Prostate gland (tissue), 2 donors: Measurements from ENCODE around the gene STOML1. TPM values are rescaled to one million over a fixed set of nuclear protein-coding genes. Genes with fewer than 3 reads are reported as not detected.
A peak's percentile ranks its signal among the peaks of the same experiment; 100 is the strongest.

Source experiments
- DNase-seq: peaks from one replicate; pipeline ENCODE4 v3.0.0-alpha.2; 2019; ENCODE audit warnings: low spot score
- H3K27ac ChIP-seq, 2 donors: fragments of 200-600 bp; sonication (generic); 2 replicates each; pipeline ENCODE4 v1.5.1; 2017 to 2019
- H3K27me3 ChIP-seq: fragments of 200-600 bp; sonication (generic); replicated peaks from 2 replicates; pipeline ENCODE4 v1.5.1; 2019; ENCODE audit not compliant: insufficient read depth
- H3K36me3 ChIP-seq, 2 donors: fragments of 200-600 bp; sonication (generic); 1 replicate in 1 of 2; 2 replicates in 1 of 2; pipeline versions ENCODE4 v1.5.1 to v1.8.1; 2017 to 2019
- H3K4me1 ChIP-seq: fragments of 200-600 bp; sonication (generic); replicated peaks from 2 replicates; pipeline ENCODE4 v1.5.1; 2019
- H3K4me3 ChIP-seq, 2 donors: fragments of 200-600 bp; sonication (generic); 2 replicates each; pipeline ENCODE4 v1.5.1; 2017 to 2019
- H3K9me3 ChIP-seq: fragments of 200-600 bp; sonication (generic); 2 replicates; pipeline ENCODE4 v1.5.1; 2017
- CTCF ChIP-seq, 4 experiments: fragments of 200-600 bp in 2 of 4; fragments of 450-650 bp in 2 of 4; sonication (generic) in 2 of 4; IDR thresholded peaks; 1 replicate in 3 of 4; 2 replicates in 1 of 4; pipeline ENCODE4 v1.5.1; 2016 to 2019; ENCODE audit warnings: antibody characterized with exemption in 4 of 4, mild to moderate bottlenecking in 2 of 4, moderate library complexity in 2 of 4
- POLR2A ChIP-seq: fragments of 450-650 bp; IDR thresholded peaks from one replicate; pipeline ENCODE4 v1.6.1; 2016; ENCODE audit warnings: antibody characterized with exemption, mild to moderate bottlenecking
- POLR2AphosphoS5 ChIP-seq: sonication (generic); formaldehyde crosslinking; IDR thresholded peaks from one replicate; pipeline ENCODE4 v1.6.1; 2017; ENCODE audit warnings: antibody characterized with exemption
- WGBS: methylation state at CpG from one replicate; pipeline ENCODE4 v1.1.5; 2018; 5-methylcytosine and 5-hydroxymethylcytosine counted together
- intact Hi-C: fragments of 100-400 bp; cut with DNase I; formaldehyde crosslinking; loops from one replicate; pipeline ENCODE4 v1.14.2; 2022
- total RNA-seq, 2 donors: library from RNA; depleted of rRNA; stranded (reverse); fragments of >200 nt; gene quantifications; one replicate each; pipeline ENCODE4 v1.1.0, GENCODE V29; 2016

The STOML1 gene
- total RNA-seq, 2 donors from 2014 or later: 15.6 to 26.8 TPM

- WGBS: under 1% methylated on average over 27 of the region's 27 CpGs
- intact Hi-C loops: loop anchor here (10.0 kb wide), 1 partner anchor 620 kb away; the partner anchor contains the start of gene CLK3
Observed at GRCh38 chr15:73994413-73994883, 2.4 kb upstream of the STOML1 start, which contains the start of gene PML. Gene PML (plus strand): TSS chr15:73994716. CDS start chr15:73994813, 97 bp downstream.

GRCh38 chr15:73993211-73993994, 1.3 kb upstream of the STOML1 start:
- peak overlapping the region in 1 of 2 donors; percentile 90 for H3K27ac ChIP-seq
- 87% methylated on average over 10 of the region's 10 CpGs for WGBS
- no peak for TF ChIP-seq POLR2A
- TF ChIP-seq POLR2AphosphoS5: no peak
- no peak for TF ChIP-seq CTCF (IDR thresholded peaks at IDR 0.05)
- H3K27me3 ChIP-seq: no peaks in the 10 kb centered on the region
- no peaks in the 10 kb centered on the region for H3K36me3 ChIP-seq
- no peak for DNase-seq
- peak overlapping the region in 1 of 2 donors; percentile 73 for H3K4me3 ChIP-seq
- intact Hi-C loops: loop anchor here (10.0 kb wide), 1 partner anchor 621 kb away; the partner anchor contains the start of gene CLK3
- no peaks in the 10 kb centered on the region for H3K9me3 ChIP-seq
- peaks cover 4% of the 10 kb centered on the region for H3K4me1 ChIP-seq

More at GRCh38 chr15:73994413-73994883, 2.4 kb upstream of the STOML1 start, which contains the start of gene PML:
- Histone ChIP-seq H3K4me3 (peak within 1 kb of the TSS; percentile 73), H3K9me3 (no peaks in the 10 kb centered on the region), H3K27ac (peak within 1 kb of the TSS; percentile 90 to 95), H3K4me1 (peaks cover 4% of the 10 kb centered on the region), H3K36me3 (no peaks in the 10 kb centered on the region), H3K27me3 (no peaks in the 10 kb centered on the region)
- peak; percentile 96 for DNase-seq
- TF ChIP-seq CTCF (IDR thresholded peaks at IDR 0.05) (peak in 2 of 4 experiments; percentile 24 to 38), POLR2AphosphoS5 (peak; percentile 95), POLR2A (peak; percentile 89)

GRCh38 chr15:73992594-73992898, 451 bp upstream of the STOML1 start:
- intact Hi-C loops: loop anchor here (10.0 kb wide), 1 partner anchor 622 kb away; the partner anchor contains the start of gene CLK3
- peaks cover 4% of the 10 kb centered on the region for H3K4me1 ChIP-seq

GRCh38 chr15:73991260-73991659, 835 bp downstream of the STOML1 start:
- DNase-seq: no peak
- 46% methylated on average over 5 of the region's 5 CpGs for WGBS
- Histone ChIP-seq H3K4me1 (peaks cover 4% of the 10 kb centered on the region), H3K36me3 (no peaks in the 10 kb centered on the region), H3K4me3 (peak overlapping the region; percentile 68 to 70), H3K9me3 (no peaks in the 10 kb centered on the region), H3K27ac (peak overlapping the region; percentile 72 to 74), H3K27me3 (no peaks in the 10 kb centered on the region)
- intact Hi-C loops: loop anchor here (10.0 kb wide), 1 partner anchor 624 kb away; the partner anchor contains the start of gene CLK3
- TF ChIP-seq CTCF (IDR thresholded peaks at IDR 0.05) (no peak), POLR2AphosphoS5 (peak; percentile 5)

More at GRCh38 chr15:73992594-73992898, 451 bp upstream of the STOML1 start:
- no peak for DNase-seq
- TF ChIP-seq POLR2AphosphoS5: no peak
- no peak for TF ChIP-seq POLR2A
- TF ChIP-seq CTCF (IDR thresholded peaks at IDR 0.05): no peak
- Histone ChIP-seq H3K9me3 (no peaks in the 10 kb centered on the region), H3K36me3 (no peaks in the 10 kb centered on the region), H3K27me3 (no peaks in the 10 kb centered on the region), H3K4me3 (peak overlapping the region; percentile 68 to 70), H3K27ac (peak overlapping the region; percentile 72 to 74)
- 93% methylated on average over 5 of the region's 5 CpGs for WGBS
